OCI-LY7 (cell line): Measurements from ENCODE around the gene TXNL4A. TPM values are rescaled to one million over a fixed set of nuclear protein-coding genes. Genes with fewer than 3 reads are reported as not detected.

Experiments
- BruUV-seq: library from RNA; stranded (reverse); fragments of 400-500 nt; replicated peaks from 2 replicates; lab custom pipeline; 2021; lab: Mats Ljungman, UMichigan
- CTCF ChIA-PET: fragments of 300-600 bp; sonication (Branson Sonifier 250); formaldehyde crosslinking; loops from one replicate; lab custom pipeline; 2022; ENCODE audit warnings: antibody characterized with exemption; ENCODE audit not compliant: unreplicated experiment; lab: Charles Lee
- POLR2A ChIA-PET: fragments of 300-600 bp; sonication (Branson Sonifier 250); formaldehyde crosslinking; loops from one replicate; lab custom pipeline; 2022; ENCODE audit warnings: antibody characterized with exemption; lab: Charles Lee
- DNase-seq: peaks from one replicate; pipeline ENCODE4 v3.0.0-alpha.2; 2015; ENCODE audit warnings: low spot score
- H2AFZ ChIP-seq: fragments of 200-600 bp; sonication (generic), shearing (Covaris generic); 2 replicates; pipeline ENCODE4 v1.6.1; 2014; ENCODE audit warnings: mild to moderate bottlenecking, antibody characterized with exemption, low read length, moderate library complexity
- H3K27ac ChIP-seq: fragments of 200-600 bp; sonication (generic); 2 replicates; pipeline ENCODE4 v1.5.1; 2014; ENCODE audit warnings: mixed run types, low read depth, mild to moderate bottlenecking, moderate library complexity, low read length, inconsistent platforms; ENCODE audit not compliant: poor library complexity, severe bottlenecking
- H3K36me3 ChIP-seq: fragments of 200-600 bp; sonication (generic); 2 replicates; pipeline ENCODE4 v1.6.1; 2014; ENCODE audit warnings: mild to moderate bottlenecking, antibody characterized with exemption, low read length, moderate library complexity, mixed read lengths; ENCODE audit not compliant: insufficient read depth
- H3K4me1 ChIP-seq: fragments of 200-600 bp; sonication (generic); 2 replicates; pipeline ENCODE4 v1.5.1; 2014; ENCODE audit warnings: mild to moderate bottlenecking, low read length; ENCODE audit not compliant: insufficient read depth, poor library complexity, severe bottlenecking
- H3K4me2 ChIP-seq: fragments of 200-600 bp; sonication (generic); 2 replicates; pipeline ENCODE4 v1.6.1; 2014; ENCODE audit warnings: mild to moderate bottlenecking, low read length
- H3K4me3 ChIP-seq: fragments of 200-600 bp; sonication (generic); 2 replicates; pipeline ENCODE4 v1.5.1; 2014; ENCODE audit warnings: mild to moderate bottlenecking, low read depth, low read length; ENCODE audit not compliant: poor library complexity, severe bottlenecking
- H3K79me2 ChIP-seq: fragments of 200-600 bp; sonication (generic); 2 replicates; pipeline ENCODE4 v1.6.1; 2016; ENCODE audit warnings: low read depth, mild to moderate bottlenecking, low read length, moderate library complexity, mixed read lengths; ENCODE audit not compliant: insufficient read depth
- H3K9me2 ChIP-seq: fragments of 200-600 bp; sonication (generic); 2 replicates; pipeline ENCODE4 v1.6.1; 2016; ENCODE audit warnings: mild to moderate bottlenecking, low read length, mixed read lengths; ENCODE audit not compliant: insufficient read depth
- H3K9me3 ChIP-seq: fragments of 200-600 bp; sonication (generic); 2 replicates; pipeline ENCODE4 v1.6.1; 2014; ENCODE audit warnings: mild to moderate bottlenecking, mixed run types, low read length, mixed read lengths
- H4K20me1 ChIP-seq: fragments of 200-600 bp; sonication (generic); 2 replicates; pipeline ENCODE4 v1.6.1; 2014; ENCODE audit warnings: mild to moderate bottlenecking, antibody characterized with exemption, low read length, moderate library complexity, mixed read lengths; ENCODE audit not compliant: insufficient read depth
- EZH2phosphoT487 ChIP-seq: fragments of 200-600 bp; sonication (generic); IDR thresholded peaks from 2 replicates; pipeline ENCODE4 v1.6.1; 2018; ENCODE audit warnings: low read depth, borderline replicate concordance, mild to moderate bottlenecking, mixed run types, antibody characterized with exemption, low read length, moderate library complexity, mixed read lengths
- intact Hi-C: fragments of 100-400 bp; cut with micrococcal nuclease; formaldehyde crosslinking; loops from one replicate; pipeline ENCODE4 v1.10.0; 2022; ENCODE audit not compliant: unreplicated experiment
- total RNA-seq, 2 experiments: library from RNA; depleted of rRNA in 1 of 2; stranded (reverse); fragments of >200 nt in 1 of 2; shearing (Covaris generic) in 1 of 2; gene quantifications; 2 replicates each; pipeline ENCODE4 v1.2.3, GENCODE V29; 2014 to 2022
- TF ChIP-seq, protein P1 (sequence below): fragments of 200-600 bp; sonication (generic); conservative IDR thresholded peaks from 2 replicates; pipeline ENCODE4 v1.5.1; 2014; ENCODE audit warnings: mild to moderate bottlenecking, antibody characterized with exemption, low read length, moderate library complexity, mixed read lengths

TXNL4A gene
- total RNA-seq, 2 experiments from 2014 or later: 44.7 to 91.4 TPM

DNA sequence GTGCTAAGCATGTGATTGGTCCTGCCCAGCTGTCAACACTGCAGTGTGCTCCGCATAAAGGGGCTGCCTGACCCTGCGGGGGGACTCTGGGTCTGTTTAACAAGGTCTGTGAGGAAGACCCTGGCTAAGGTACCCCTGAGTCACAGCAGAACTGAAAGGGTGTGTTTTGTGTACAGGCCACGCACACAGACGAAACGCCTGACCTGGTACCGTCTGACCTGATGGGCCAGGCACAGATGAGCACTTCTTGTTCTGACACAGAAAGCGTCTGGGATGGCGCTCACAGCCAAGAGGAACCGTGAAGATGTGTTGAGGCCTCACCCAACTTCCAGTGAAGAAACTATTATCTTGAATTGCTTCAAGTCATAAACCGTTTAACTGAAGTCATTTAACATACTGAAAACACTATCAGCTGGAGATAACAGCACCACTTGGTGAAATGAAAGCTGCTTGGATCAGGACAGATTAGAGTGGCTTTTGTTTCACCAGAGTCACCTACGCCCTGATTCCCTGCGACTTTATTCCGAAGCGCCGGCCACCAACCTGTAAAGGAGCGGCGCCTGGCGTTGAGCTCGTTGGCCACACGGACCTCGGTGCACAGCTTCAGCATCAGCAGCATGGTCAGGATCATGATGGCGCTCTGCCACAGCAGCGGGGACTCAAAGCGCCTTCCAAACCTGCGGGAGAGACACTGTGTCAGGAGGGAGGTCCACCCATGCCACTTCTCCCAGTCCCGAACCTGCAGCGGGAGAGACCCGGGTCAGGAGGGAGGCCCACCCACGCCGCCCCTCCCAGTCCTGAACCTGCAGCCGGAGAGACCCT is 45.4 kb downstream of the TXNL4A start:
- Histone ChIP-seq H3K4me1 (peaks cover 8% of the 10 kb centered on the region), H3K79me2 (no peaks in the 10 kb centered on the region), H3K9me3 (no peaks in the 10 kb centered on the region), H3K4me2 (no peak overlapping the region), H4K20me1 (no peaks in the 10 kb centered on the region), H3K27ac (no peak overlapping the region), H3K36me3 (peaks cover 3% of the 10 kb centered on the region; the same call in 1 of the 2 replicates), H3K9me2 (no peaks in the 10 kb centered on the region), H2AFZ (no peak overlapping the region), H3K4me3 (no peak overlapping the region)
- intact Hi-C loops: no loop called here
- no TSS peak for BruUV-seq
- ChIA-PET CTCF (no interaction called here), POLR2A (no interaction called here)
- no peak for DNase-seq
- TF ChIP-seq, protein P1, sequence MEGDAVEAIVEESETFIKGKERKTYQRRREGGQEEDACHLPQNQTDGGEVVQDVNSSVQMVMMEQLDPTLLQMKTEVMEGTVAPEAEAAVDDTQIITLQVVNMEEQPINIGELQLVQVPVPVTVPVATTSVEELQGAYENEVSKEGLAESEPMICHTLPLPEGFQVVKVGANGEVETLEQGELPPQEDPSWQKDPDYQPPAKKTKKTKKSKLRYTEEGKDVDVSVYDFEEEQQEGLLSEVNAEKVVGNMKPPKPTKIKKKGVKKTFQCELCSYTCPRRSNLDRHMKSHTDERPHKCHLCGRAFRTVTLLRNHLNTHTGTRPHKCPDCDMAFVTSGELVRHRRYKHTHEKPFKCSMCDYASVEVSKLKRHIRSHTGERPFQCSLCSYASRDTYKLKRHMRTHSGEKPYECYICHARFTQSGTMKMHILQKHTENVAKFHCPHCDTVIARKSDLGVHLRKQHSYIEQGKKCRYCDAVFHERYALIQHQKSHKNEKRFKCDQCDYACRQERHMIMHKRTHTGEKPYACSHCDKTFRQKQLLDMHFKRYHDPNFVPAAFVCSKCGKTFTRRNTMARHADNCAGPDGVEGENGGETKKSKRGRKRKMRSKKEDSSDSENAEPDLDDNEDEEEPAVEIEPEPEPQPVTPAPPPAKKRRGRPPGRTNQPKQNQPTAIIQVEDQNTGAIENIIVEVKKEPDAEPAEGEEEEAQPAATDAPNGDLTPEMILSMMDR: no peak

DNA sequence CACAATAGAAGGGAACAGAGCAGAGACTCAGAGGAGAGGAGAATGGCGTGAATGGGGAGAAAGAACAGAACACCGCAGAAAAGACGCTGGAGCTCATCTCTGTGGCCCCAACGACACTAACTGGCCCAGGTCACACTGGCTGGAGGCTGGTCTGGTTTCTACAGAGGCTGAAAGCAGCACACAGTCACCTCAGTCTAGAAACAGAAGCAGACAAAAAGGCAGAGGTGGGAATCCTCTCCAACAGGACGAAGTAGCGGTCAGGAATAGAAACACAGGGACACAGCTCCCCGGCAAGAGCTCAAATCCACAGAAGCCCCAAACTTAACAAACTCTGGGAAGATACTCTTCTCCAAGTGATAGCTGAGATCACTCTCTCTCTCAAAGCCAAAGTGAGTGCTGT is 46.2 kb downstream of the TXNL4A start:
- Histone ChIP-seq H3K4me2 (no peak overlapping the region), H4K20me1 (no peaks in the 10 kb centered on the region), H2AFZ (no peak overlapping the region), H3K4me1 (peaks cover 8% of the 10 kb centered on the region), H3K79me2 (no peaks in the 10 kb centered on the region), H3K9me3 (no peaks in the 10 kb centered on the region), H3K4me3 (no peak overlapping the region), H3K9me2 (no peaks in the 10 kb centered on the region), H3K27ac (no peak overlapping the region), H3K36me3 (peaks cover 3% of the 10 kb centered on the region; the same call in 1 of the 2 replicates)
- ChIA-PET CTCF (no interaction called here), POLR2A (no interaction called here)
- intact Hi-C loops: no loop called here
- no peak for DNase-seq
- BruUV-seq: no TSS peak
- no peak for TF ChIP-seq EZH2phosphoT487
- TF ChIP-seq, protein P1: no peak

DNA sequence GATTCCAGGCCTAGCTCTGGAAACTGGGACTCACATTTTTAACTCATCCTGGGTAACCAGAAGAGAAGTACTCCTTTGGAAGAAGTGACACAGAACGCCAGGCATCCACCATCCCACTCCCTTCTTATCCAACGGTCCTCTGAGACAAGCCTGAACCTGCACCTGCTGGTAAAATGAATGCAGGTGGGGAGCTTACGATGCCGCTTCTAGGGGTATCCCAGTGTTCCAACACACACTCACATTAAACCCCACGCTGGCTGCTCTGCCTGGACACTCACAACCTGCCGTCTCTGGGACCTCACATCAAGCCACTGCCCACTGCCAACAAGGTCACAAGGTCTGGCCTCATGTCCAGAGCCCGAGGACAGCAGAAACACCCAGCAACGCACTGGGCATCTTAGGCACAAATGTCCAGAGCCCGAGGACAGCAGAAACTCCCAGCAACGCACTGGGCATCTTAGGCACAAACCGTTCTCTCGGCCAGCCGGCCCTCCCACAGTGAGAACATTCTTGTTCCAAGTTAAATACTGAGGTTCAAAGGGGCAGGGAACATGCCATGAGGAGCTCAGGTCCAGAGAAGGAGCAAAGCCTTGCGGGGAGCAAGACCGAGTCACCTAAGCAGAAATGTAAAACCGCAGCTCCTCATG is 46.8 kb downstream of the TXNL4A start:
- no peaks in the 10 kb centered on the region for H3K36me3 ChIP-seq

More for the DNA sequence above, 46.8 kb downstream of the TXNL4A start:
- Histone ChIP-seq H3K9me2 (no peaks in the 10 kb centered on the region), H3K79me2 (no peaks in the 10 kb centered on the region), H3K4me3 (no peak overlapping the region), H2AFZ (no peak overlapping the region), H4K20me1 (no peaks in the 10 kb centered on the region), H3K9me3 (no peaks in the 10 kb centered on the region), H3K4me2 (no peak overlapping the region), H3K4me1 (peaks cover 8% of the 10 kb centered on the region), H3K27ac (no peak overlapping the region)
- no peak for DNase-seq
- intact Hi-C loops: no loop called here
- ChIA-PET POLR2A (no interaction called here), CTCF (no interaction called here)
- TF ChIP-seq, protein P1: no peak
- no peak for TF ChIP-seq EZH2phosphoT487
- BruUV-seq: no TSS peak
